Retinal pigment epithelial cell (primary cell): ENCODE results near the gene HIF3A.
"Not testable (repeated sequence)": the region's sequence is repeated elsewhere in the genome, so short reads cannot be mapped to it uniquely, and the experiment has no call there.

Source experiments
- DNase-seq: peaks from one replicate; pipeline ENCODE4 v3.0.0-alpha.2; 2010; ENCODE audit warnings: low read depth
- H3K4me3 ChIP-seq: 2 replicates; pipeline ENCODE4 v1.5.1; 2011; ENCODE audit warnings: mild to moderate bottlenecking, low read length, control low read depth, moderate library complexity
- TF ChIP-seq, protein P1 (sequence below): conservative IDR thresholded peaks from 2 replicates; pipeline ENCODE4 v1.5.1; 2011; ENCODE audit warnings: low read depth, low read length, control low read depth, inconsistent platforms

HIF3A gene

DNA sequence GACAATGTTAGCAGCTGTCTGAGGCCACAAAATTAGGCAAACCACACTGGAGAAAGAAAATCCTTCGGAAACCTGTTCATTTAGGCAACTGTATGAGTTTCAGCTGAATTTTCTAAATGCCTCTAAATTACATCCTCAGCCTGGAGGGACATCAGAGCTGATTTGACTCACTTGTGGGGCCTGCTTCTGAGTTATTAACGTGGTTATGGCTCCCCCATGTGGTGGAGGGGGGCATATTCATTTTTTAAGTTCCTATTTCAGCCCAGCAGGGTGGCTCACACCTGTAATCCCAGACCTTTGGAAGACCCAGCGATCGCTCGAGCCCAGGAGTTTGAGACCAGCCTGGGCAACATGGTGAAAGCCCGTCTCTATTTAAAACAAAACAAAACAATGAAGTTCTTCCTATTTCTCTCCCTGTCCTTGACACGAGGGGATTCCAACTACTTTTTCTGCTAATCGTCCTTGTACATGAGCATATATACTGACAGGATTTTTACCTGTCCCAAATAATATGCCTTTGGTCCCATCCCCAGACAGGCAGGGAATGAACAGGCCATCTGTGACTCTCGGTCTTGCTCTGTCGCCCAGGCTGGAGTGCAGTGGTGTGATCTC lies 31.5 kb upstream of the HIF3A start:
- TF ChIP-seq, protein P1, sequence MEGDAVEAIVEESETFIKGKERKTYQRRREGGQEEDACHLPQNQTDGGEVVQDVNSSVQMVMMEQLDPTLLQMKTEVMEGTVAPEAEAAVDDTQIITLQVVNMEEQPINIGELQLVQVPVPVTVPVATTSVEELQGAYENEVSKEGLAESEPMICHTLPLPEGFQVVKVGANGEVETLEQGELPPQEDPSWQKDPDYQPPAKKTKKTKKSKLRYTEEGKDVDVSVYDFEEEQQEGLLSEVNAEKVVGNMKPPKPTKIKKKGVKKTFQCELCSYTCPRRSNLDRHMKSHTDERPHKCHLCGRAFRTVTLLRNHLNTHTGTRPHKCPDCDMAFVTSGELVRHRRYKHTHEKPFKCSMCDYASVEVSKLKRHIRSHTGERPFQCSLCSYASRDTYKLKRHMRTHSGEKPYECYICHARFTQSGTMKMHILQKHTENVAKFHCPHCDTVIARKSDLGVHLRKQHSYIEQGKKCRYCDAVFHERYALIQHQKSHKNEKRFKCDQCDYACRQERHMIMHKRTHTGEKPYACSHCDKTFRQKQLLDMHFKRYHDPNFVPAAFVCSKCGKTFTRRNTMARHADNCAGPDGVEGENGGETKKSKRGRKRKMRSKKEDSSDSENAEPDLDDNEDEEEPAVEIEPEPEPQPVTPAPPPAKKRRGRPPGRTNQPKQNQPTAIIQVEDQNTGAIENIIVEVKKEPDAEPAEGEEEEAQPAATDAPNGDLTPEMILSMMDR, result peak; percentile 73
- no peak for DNase-seq
- no peak overlapping the region for H3K4me3 ChIP-seq

DNA sequence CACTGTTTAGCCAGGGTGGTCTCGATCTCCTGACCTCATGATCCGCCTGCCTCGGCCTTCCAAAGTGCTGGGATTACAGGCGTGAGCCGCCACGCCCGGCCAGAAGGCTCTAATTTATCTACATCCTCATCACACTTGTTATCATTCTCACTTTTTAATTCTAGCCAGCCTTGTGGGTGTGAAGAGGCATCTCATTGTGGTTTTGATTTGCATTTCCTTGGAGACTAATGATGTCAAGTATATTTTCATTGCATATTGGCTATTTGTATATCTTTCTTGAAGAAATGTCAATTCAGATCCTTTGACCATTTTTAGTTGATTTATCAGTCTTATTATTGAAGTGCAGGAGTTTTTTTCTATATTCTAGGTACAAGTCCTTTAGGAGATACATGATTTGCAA lies 27.7 kb upstream of the HIF3A start:
- TF ChIP-seq, protein P1, result no peak
- no peak for DNase-seq
- H3K4me3 ChIP-seq, result no peak overlapping the region

DNA sequence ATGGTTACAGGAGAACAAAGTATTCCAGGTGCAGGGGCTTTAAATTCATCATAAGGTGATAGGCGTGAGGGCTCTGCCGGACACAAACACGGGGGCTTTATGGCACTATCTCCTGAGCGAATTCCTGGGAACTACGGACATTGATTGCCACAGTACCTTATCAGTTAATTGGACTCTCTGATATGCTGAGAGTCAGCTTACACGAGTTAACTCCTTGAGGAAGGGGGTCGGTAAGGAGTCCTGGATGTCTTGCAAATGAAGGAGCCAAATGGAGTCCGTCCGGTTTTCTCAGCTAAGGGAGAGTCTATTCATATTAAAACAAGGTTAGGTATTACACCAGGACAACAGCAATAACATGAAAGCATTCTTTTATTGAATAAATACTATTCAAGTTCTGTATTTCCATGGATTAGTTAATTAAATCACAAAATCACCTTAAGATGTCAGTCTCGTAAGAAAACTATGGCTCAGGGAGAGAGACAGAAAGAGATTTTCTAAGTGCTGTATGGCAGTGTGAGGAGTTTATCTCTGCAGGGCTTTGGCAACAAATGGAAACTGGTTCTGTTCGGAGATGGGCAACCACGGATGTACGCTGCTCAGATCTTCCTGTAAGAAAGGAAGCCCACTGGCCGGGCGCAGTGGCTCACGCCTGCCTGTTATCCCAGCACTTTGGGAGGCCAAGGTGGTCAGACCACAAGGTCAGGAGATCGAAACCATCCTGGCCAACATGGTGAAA lies 26.2 kb upstream of the HIF3A start:
- no peak overlapping the region for H3K4me3 ChIP-seq
- TF ChIP-seq, protein P1, result no peak
- DNase-seq, result no peak

DNA sequence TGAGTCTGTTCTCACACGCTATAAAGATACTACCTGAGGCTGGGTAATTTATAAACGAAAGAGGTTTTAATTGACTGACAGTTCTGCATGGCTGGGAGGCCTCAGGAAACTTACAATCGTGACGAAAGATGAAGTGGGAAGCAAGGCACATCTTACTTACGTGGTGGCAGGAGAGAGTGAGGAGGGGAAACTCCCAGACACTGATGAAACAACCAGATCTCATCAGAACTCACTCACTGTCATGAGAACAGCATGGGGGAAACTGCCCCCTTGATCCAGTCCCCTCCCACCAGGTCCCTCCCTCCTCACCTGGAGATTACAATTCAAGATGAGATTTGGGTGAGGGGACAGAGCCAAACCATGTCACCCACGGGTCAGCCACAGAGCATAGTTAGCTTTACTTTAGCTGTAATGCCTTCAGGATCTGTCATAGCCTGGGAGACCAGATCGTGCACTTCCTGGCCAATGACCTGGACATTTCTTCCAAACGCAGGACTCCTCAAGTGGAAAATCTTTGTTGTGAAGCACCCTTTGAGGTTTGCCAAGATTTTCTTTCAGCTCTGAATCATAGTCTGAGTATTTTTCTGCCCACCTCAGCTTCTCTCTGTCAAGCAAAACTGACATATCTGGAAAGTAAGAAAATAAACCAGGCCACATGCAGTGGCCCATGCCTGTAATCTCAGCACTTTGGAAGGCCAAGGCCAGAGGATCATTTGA lies 25.2 kb upstream of the HIF3A start:
- H3K4me3 ChIP-seq, result no peak overlapping the region
- TF ChIP-seq, protein P1, result no peak
- peak; percentile 90 for DNase-seq

DNA sequence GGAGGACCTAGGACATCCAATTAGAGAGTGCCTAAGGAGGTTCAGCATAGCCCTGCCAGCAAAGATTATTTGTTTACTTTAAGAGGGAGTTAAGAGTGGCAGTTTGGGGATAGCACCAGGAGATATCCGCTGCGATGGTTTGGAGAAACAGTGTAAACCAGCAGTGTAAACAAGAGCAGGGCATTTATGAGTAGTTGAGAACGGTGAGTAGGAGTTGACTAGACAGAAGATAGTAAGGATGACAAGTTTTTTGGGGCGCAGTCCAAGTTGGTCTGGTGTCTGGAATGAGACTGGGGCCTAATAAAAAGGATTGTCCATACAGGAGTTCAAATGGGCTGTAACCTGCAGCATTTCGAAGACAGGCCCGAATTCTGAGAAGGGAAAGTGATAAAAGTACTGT lies 22.9 kb upstream of the HIF3A start:
- DNase-seq, H3K4me3 ChIP-seq: not testable (repeated sequence)

DNA sequence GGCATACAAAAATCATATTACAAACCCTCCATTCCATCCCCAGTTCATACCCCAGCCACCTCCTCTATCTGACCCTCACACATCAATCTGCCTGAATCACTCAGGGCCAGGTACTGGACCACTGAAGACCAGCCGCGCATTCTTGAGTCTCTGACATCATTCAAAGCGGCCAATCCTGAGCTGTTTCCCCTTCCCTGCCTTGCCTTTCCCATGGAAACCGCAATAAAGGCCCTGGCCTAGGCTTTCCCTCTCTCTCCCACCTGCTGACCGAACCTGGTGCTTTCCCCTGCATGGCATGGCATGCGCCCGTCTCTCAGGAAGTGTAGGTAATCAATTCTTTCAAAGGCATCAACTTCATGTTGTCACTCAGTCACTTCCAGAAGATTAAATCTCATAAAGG lies 17.7 kb upstream of the HIF3A start:
- DNase-seq, result no peak
- TF ChIP-seq, protein P1, result no peak
- H3K4me3 ChIP-seq, result no peak overlapping the region

DNA sequence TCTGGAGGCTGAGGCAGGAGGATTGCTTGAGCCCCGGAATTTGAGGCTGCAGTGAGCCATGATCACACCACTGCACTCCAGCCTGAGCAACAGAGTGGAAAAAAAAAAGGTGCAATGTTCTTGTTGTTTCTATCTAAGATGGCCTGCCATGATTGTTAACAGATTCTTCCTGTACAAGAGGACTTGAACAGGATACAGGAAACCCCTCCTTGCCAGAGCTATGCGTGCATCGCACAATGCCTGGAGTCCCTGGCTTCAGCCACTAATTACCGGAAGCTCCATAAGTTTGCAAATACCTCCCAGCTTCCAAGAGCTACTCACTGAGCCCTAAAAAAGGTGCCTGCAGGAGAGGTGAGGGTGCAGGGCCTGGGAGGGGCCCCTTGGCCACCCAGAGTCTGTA lies 13.1 kb upstream of the HIF3A start:
- no peak for DNase-seq
- no peak overlapping the region for H3K4me3 ChIP-seq
- TF ChIP-seq, protein P1, result no peak
